Dendritic cell treated with granulocyte-macrophage colony-stimulating factor and Interleukin-4, amounts not matched to agents 40 ng/mL and 50 ng/mL, for 4 days (primary cell): ENCODE results near the gene DRICH1.
A peak's percentile ranks its signal among the peaks of the same experiment; 100 is the strongest.
"Not testable (repeated sequence)": the region's sequence is repeated elsewhere in the genome, so short reads cannot be mapped to it uniquely, and the experiment has no call there.

Source experiments
- H3K27ac Mint-ChIP-seq: one replicate; pipeline ENCODE4 v1.8.0; 2022; ENCODE audit warnings: mild to moderate bottlenecking, mixed read lengths
- H3K27me3 Mint-ChIP-seq: one replicate; pipeline ENCODE4 v1.8.0; 2022; ENCODE audit warnings: mild to moderate bottlenecking, mixed read lengths
- H3K36me3 Mint-ChIP-seq: one replicate; pipeline ENCODE4 v1.8.0; 2022; ENCODE audit warnings: low read depth, mixed read lengths
- H3K4me1 Mint-ChIP-seq: one replicate; pipeline ENCODE4 v1.8.0; 2022; ENCODE audit warnings: low read depth, mixed read lengths
- H3K4me3 Mint-ChIP-seq: one replicate; pipeline ENCODE4 v1.8.0; 2022; ENCODE audit warnings: mild to moderate bottlenecking, moderate library complexity, mixed read lengths
- H3K9me3 Mint-ChIP-seq: one replicate; pipeline ENCODE4 v1.8.0; 2022; ENCODE audit warnings: mixed read lengths
- intact Hi-C: fragments of 100-400 bp; cut with micrococcal nuclease; formaldehyde crosslinking; loops from one replicate; pipeline ENCODE4 v1.15.0; 2022

DRICH1 gene, protein sequence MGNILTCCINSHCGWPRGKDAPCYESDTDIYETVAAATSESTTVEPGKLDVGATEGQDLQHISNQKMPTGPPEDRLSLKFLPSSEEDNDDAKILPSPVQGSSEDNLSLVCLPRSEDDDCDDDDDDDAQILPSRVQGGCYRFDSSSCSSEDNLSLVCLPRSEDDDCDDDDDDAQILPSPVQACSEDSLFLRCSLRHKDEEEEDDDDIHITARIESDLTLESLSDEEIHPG

GRCh38 chr22:23632178-23632577 lies at the start of gene DRICH1:
TSS of gene DRICH1 (minus strand) at chr22:23632321. CDS start at chr22:23632023, 298 bp downstream.
- H3K9me3 Mint-ChIP-seq: no peaks in the 10 kb centered on the region
- intact Hi-C loops: no loop called here
- no peaks in the 10 kb centered on the region for H3K4me1 Mint-ChIP-seq
- no peak within 1 kb of the TSS for H3K27ac Mint-ChIP-seq
- no peaks in the 10 kb centered on the region for H3K36me3 Mint-ChIP-seq
- H3K27me3 Mint-ChIP-seq: no peaks in the 10 kb centered on the region
- H3K4me3 Mint-ChIP-seq: no peak within 1 kb of the TSS

DNA sequence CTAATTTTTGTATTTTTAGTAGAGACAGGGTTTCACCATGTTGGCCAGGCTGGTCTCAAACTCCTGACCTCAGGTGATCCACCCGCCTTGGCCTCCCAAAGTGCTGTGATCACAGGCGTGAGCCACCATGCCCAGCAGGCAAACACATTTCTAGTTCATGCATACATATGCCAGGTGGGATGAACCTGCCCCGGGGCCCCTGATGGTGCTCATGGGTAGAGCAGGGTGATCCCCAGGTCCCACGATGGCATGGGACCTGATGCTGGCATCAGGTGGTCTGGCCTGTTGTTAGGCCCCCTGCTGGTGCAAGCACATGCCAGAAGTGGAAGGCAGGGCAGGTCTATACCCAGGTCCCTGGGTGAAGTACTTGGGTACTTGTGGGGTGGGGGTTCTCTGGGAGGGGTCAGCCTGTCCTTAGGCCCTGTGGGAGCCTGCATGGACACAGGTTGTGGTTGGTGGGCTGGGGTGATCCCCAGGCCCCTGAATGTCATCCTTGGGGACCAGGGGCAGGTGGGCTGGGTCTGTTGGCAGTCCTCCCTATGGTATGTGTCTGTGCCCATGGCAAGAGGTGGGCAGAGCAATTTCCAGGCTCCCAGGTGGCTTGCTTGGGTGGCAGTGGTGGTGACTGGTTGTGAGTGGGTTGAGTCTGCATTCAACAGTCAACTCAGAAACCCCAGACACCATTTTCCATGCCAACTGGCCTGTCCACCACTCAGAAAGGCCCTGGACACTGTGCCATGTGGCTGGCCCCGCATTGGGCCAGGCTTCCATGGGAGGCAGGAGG lies 49.1 kb upstream of the DRICH1 start:
- Mint-ChIP-seq H3K9me3 (no peaks in the 10 kb centered on the region), H3K27me3 (no peaks in the 10 kb centered on the region), H3K4me3 (no peak overlapping the region), H3K36me3 (peaks cover 78% of the 10 kb centered on the region), H3K4me1 (peaks cover 6% of the 10 kb centered on the region), H3K27ac (no peak overlapping the region)
- intact Hi-C loops: no loop called here

DNA sequence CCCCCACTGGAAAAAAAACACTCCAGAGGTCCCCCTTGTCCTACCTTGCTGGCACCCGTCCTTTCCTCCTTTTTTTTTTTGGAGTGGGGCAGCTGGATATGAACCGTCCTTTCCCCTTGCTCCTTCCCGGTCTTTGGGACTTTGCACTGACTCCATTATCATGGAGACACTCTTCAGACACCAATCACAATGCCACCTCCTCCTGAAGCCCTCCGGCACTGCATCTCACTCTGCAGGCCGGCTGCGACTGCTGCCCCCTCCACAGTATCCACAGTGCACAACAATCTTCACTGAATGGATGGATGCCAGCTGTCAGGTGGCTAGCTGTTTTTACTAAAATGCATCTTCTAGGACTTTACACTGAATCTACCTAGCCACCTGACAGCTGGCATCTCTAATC lies 46.0 kb upstream of the DRICH1 start:
- no peaks in the 10 kb centered on the region for H3K27me3 Mint-ChIP-seq

DNA sequence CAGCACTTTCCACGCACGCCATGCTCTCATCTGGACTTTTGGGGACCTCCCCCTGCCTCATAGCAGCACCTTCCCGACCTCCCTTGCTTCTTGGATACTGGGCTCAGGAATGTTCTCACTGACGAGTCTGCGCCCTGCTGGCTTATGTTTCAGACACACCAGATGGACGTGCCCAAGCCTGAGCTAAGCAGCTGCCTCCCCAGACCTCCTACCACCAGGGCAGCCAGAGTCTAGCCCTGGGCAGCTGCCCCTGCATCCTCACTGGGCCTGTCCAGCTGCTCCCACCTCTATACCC lies 45.5 kb upstream of the DRICH1 start:
- Mint-ChIP-seq H3K4me3 (no peak overlapping the region), H3K27me3 (no peaks in the 10 kb centered on the region), H3K4me1 (peaks cover 31% of the 10 kb centered on the region), H3K9me3 (no peaks in the 10 kb centered on the region), H3K36me3 (peaks cover 76% of the 10 kb centered on the region), H3K27ac (no peak overlapping the region)
- intact Hi-C loops: no loop called here

More for the DNA sequence above, 46.0 kb upstream of the DRICH1 start:
- Mint-ChIP-seq H3K9me3 (no peaks in the 10 kb centered on the region), H3K36me3 (peaks cover 78% of the 10 kb centered on the region), H3K27ac (no peak overlapping the region), H3K4me3 (no peak overlapping the region), H3K4me1 (peaks cover 31% of the 10 kb centered on the region)
- intact Hi-C loops: no loop called here

DNA sequence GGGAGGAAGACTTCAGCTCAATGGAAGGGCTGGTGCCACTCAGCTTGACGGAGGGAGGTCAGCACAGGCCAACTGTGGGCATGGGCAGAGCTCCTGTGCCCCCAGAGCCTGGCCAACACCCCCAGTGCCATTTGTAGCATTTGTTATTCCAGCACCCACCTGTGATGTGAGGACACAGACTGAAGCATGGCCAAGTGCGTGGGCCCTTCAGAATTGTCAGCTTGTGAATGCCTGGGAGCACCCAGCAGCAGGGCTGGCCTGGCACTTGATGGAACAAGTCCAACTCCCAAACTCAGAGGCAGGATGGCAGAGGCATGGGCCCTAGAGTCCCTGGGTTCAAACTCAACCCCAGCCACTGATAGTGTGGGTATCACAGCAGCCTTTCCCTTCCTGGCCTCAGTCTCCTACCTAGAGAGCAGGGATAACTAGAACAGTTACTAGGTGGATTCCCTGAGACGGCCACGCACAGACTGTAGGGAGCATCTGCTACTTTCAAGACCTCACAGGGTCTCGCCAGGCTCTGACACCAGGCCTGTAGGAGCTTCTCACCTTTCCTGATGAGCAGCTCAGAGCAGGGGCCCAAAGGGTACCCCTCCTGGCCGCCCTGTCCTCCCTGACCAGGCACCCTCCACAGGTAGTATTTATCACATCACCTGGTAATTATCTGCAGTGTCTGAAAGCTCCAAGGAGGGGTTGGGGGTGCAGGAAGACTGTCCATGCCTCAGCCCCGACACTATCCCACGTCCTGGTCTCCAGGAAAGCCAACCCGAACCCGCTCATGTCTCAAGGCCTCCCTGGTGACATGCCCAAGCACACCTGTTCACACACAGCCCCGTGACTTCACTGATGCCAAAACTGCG lies 45.0 kb upstream of the DRICH1 start:
- H3K36me3 Mint-ChIP-seq: peaks cover 76% of the 10 kb centered on the region
- H3K4me3 Mint-ChIP-seq, intact Hi-C loops, H3K27me3 Mint-ChIP-seq, H3K27ac Mint-ChIP-seq, H3K9me3 Mint-ChIP-seq: not testable (repeated sequence)
- H3K4me1 Mint-ChIP-seq: peaks cover 31% of the 10 kb centered on the region

DNA sequence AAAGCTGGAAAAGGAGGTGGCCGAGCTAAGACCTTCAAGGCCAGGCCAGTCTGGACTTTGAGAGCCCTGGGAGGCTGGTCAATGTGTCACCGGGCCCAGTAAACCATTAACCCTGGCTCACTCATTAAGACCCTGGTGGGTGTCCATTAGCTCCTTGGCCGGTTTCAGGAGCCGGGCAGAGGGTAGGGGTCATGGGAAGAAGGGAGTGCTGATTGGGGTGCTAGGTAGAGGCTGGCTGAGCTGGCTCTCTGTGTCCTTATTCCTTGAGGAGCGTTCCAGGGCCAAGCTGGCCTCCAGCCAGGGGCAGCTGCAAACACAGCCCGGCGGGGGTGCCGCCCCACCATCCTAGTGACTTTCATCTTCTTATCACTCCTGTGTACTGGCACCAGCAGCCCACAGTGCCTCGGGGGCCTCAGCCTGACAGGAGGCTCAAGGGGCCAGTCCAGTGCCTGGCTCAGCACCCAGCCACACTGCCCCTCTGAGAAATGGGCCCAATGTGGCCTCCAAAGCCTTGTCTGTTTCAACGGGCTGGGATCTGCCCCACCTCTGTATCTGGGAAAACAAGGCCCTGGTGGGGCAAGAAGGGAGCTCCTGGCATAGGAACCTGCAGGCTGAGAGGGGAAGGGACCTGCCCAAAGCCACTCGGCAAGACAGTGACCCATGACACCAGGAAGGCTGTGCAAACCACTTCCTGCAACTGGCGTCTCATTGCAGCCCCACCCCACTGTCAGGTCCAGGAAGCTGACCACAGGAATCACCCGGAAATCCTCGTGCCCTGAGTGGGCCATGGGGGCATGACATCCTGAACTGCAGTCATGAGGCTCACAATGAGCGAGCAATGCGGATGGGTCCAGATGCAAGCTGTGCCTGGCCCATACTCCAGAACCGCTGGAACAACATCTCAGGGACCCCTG lies 43.6 kb upstream of the DRICH1 start:
- H3K27me3 Mint-ChIP-seq: no peaks in the 10 kb centered on the region

DNA sequence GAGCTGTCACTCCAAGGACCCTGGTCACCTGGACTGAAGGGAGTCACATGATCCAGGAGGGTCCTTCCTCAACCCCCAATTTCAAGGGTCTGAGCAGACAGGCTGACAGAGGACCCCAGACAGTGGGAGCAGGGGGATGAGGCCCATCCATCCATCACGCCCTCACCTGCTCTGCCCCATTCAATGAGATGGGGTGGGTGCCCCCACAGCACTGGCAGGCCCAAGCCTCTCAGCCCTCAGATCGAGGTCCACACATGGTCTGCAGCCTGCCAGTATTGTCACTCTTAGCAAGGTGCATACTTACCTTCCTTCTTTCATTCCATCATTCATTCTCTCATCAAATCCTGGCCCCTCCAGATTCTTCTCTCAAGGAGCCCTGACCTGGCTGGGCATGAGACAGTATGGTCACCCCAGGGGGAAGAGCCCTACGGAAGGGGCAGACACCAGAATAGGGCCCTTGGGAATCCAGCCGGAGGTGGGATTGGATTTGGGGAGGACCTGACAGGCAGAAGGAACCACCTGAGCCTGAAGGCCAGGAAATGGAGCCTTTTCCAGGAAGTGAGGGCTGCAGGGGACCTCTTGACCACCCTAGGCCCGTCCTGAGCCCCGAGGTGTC lies 42.9 kb upstream of the DRICH1 start:
- H3K9me3 Mint-ChIP-seq, H3K27me3 Mint-ChIP-seq, H3K27ac Mint-ChIP-seq, intact Hi-C loops, H3K4me3 Mint-ChIP-seq: not testable (repeated sequence)
- H3K36me3 Mint-ChIP-seq: peaks cover 68% of the 10 kb centered on the region
- H3K4me1 Mint-ChIP-seq: peaks cover 31% of the 10 kb centered on the region

More for the DNA sequence above, 43.6 kb upstream of the DRICH1 start:
- intact Hi-C loops: no loop called here
- peaks cover 31% of the 10 kb centered on the region for H3K4me1 Mint-ChIP-seq
- peak overlapping the region; percentile 31 for H3K27ac Mint-ChIP-seq
- H3K36me3 Mint-ChIP-seq: peaks cover 69% of the 10 kb centered on the region
- no peak overlapping the region for H3K4me3 Mint-ChIP-seq
- no peaks in the 10 kb centered on the region for H3K9me3 Mint-ChIP-seq

- intact Hi-C loops: no loop called here
- peak overlapping the region; percentile 9 for H3K27ac Mint-ChIP-seq
- H3K9me3 Mint-ChIP-seq: no peaks in the 10 kb centered on the region
- H3K4me1 Mint-ChIP-seq: peaks cover 31% of the 10 kb centered on the region
- no peaks in the 10 kb centered on the region for H3K27me3 Mint-ChIP-seq
- no peak overlapping the region for H3K4me3 Mint-ChIP-seq
- H3K36me3 Mint-ChIP-seq: peaks cover 68% of the 10 kb centered on the region
Observed at GRCh38 chr22:23673826-23674690, 41.9 kb upstream of the DRICH1 start.

DNA sequence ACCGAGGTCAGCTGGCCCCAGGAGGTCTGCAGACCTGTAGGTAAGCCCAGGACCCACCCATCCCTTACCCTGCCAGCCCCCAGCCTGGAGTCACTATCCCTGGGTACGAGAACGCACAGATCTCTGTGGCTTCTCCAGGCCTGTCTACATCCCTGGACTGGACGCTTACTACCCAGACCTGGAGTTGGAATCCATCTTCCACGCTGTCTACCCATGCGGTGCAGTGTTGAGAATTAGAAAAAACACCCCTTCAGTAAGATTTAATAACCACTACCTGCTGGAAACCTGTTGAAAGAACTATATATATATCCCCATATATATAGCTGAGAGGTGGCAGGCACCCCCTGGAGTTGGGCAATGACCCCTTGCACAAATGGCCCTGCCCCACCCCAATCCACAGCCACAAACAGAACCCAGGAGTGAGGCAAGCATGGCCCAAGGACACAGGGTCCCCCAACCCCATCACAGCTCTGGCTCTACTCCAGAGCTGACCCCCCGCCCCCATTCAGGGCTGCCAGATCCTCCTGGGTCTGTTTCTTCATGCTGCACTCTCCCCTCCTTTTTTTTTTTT lies 41.0 kb upstream of the DRICH1 start:
- H3K27me3 Mint-ChIP-seq: no peaks in the 10 kb centered on the region
- H3K4me1 Mint-ChIP-seq: peaks cover 31% of the 10 kb centered on the region
- H3K27ac Mint-ChIP-seq: no peak overlapping the region
- intact Hi-C loops: no loop called here
- H3K4me3 Mint-ChIP-seq: no peak overlapping the region
- peaks cover 61% of the 10 kb centered on the region for H3K36me3 Mint-ChIP-seq
- H3K9me3 Mint-ChIP-seq: no peaks in the 10 kb centered on the region

- H3K27me3 Mint-ChIP-seq, H3K9me3 Mint-ChIP-seq, H3K27ac Mint-ChIP-seq, intact Hi-C loops, H3K4me3 Mint-ChIP-seq: not testable (repeated sequence)
- Mint-ChIP-seq H3K4me1 (peaks cover 31% of the 10 kb centered on the region), H3K36me3 (peaks cover 54% of the 10 kb centered on the region)
Observed at GRCh38 chr22:23672307-23673049, 40.4 kb upstream of the DRICH1 start.

- H3K9me3 Mint-ChIP-seq, intact Hi-C loops, H3K27ac Mint-ChIP-seq, H3K27me3 Mint-ChIP-seq, H3K4me3 Mint-ChIP-seq: not testable (repeated sequence)
- Mint-ChIP-seq H3K4me1 (peaks cover 26% of the 10 kb centered on the region), H3K36me3 (peaks cover 52% of the 10 kb centered on the region)
Observed at GRCh38 chr22:23671387-23671786, 39.3 kb upstream of the DRICH1 start.
